SK-N-MC (cell line): ENCODE measurements around the gene FNIP2.

ENCODE experiments used
- EZH2 ChIP-seq: fragments of 200-600 bp; sonication (generic); IDR thresholded peaks from one replicate; pipeline ENCODE4 v1.6.1; 2017; ENCODE audit warnings: antibody characterized with exemption
- POLR2AphosphoS5 ChIP-seq: IDR thresholded peaks from 2 replicates; pipeline ENCODE4 v1.6.1; 2012; ENCODE audit warnings: mild to moderate bottlenecking, low read depth, low read length, borderline replicate concordance

DNA sequence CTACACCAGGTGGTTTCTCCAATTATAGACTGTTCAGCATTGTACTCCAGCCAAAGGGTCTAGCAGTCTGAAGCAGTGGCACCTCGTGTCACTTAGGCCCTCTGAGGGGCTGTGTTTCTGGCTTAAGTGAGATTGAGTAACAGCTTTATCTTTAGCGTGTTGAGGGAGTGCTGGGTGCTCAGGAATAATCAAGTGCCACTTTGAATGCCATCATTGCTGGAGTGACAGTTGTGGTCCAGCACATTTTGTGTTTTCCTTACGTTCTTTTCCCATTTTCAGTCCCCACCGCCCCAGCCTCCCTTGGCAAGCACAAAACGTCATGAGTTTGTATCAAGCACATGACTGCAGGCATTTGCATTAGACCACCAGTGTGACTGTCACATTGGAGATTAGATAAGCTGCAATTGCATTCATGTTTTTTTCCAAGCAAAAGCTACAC lies 58.7 kb downstream of the FNIP2 start:
- no peak for TF ChIP-seq EZH2
- TF ChIP-seq POLR2AphosphoS5 = no peak
